Gastroesophageal sphincter (tissue), 3 donors: ENCODE results near the gene FHOD3.

Experiments used
- CTCF ChIP-seq, 4 experiments: fragments of 200-600 bp in 2 of 4; fragments of 450-650 bp in 2 of 4; sonication (generic) in 1 of 4; IDR thresholded peaks; one replicate each; pipeline ENCODE4 v1.5.1; 2017 to 2019; ENCODE audit warnings: antibody characterized with exemption in 4 of 4, mild to moderate bottlenecking in 2 of 4, moderate library complexity in 2 of 4
- POLR2A ChIP-seq, 2 donors: fragments of 450-650 bp; IDR thresholded peaks; one replicate each; pipeline ENCODE4 v1.6.1; 2017; ENCODE audit warnings: antibody characterized with exemption in 2 of 2, mild to moderate bottlenecking in 2 of 2, moderate library complexity in 1 of 2
- POLR2AphosphoS5 ChIP-seq: sonication (generic); formaldehyde crosslinking; IDR thresholded peaks from one replicate; pipeline ENCODE4 v1.6.1; 2017; ENCODE audit warnings: antibody characterized with exemption

GRCh38 chr18:36381075-36381474 lies 83.6 kb downstream of the FHOD3 start:
- TF ChIP-seq CTCF (IDR thresholded peaks at IDR 0.05) (no peak), POLR2AphosphoS5 (no peak), POLR2A (IDR thresholded peaks at IDR 0.05) (no peak)
